ENCODE measurements around the gene RPUSD1. TPM values are rescaled to one million over a fixed set of nuclear protein-coding genes. Genes with fewer than 3 reads are reported as not detected.

Gene RPUSD1
- total and polyA plus RNA-seq, 2 donors (not counting 1 experiment from before 2014, with no cell fraction given) = 34.7 to 46.1 TPM

DNA sequence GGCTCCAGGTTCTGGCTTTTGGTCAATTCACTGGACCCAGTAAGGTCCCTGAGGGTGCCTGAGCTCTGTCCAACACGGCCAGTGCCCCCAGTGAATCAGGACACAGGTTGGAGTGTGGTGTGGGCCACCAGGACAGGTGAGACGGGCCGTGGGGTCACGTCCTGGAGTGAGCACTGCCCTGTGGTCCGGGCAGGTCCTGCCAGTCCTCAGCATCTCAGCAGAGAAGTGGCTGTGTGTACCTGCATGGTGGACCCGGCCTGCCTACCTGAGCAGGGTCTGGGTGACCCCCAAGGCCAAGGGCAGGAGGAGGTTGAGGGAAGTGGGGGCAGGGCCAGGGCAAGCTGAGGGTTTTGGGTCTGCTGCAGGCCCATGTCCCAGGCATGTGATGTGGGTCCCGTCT, 14.3 kb upstream of the RPUSD1 start:
- ChIA-PET CTCF (interaction anchor here (1.0 to 1.7 kb wide), 2 partner anchors 17 to 62 kb away, joined by 3 to 4 read pairs; partner anchors contain the start of gene CIAO3), POLR2A (no interaction called here)
- Histone ChIP-seq H3K27me3 (replicated peaks in 1 of 4; ENCODE audit: control extremely low read depth in 1 of 4, control insufficient read depth in 3 of 4, insufficient read depth in 4 of 4, low read length in 3 of 4) (peaks cover 0 to 46% (median 6%) of the 10 kb centered on the region in 4 experiments), H3K9ac (ENCODE audit: low read length) (no peak overlapping the region), H3K4me1 (ENCODE audit: control insufficient read depth in 2 of 2, insufficient read depth in 2 of 2, low read length in 2 of 2) (peaks cover 10% of the 10 kb centered on the region in 2 donors), H3K9me3 (ENCODE audit: control extremely low read depth in 1 of 3, control insufficient read depth in 2 of 3, insufficient read depth in 1 of 3, low read length in 2 of 3) (peaks cover 0 to 10% (median 0%) of the 10 kb centered on the region in 3 donors), H2AFZ (ENCODE audit: insufficient read depth, low read depth, low read length, poor library complexity, severe bottlenecking) (no peak overlapping the region), H3K27ac (ENCODE audit: low read length in 2 of 2) (no peak overlapping the region), H3K79me2 (ENCODE audit: control insufficient read depth, insufficient read depth, low read length) (no peaks in the 10 kb centered on the region), H3K4me3 (ENCODE audit: control extremely low read depth in 1 of 5, extremely low read depth in 1 of 5, insufficient read depth in 1 of 5, low read depth in 2 of 5, low read length in 4 of 5) (no peak overlapping the region), H4K20me1 (ENCODE audit: control insufficient read depth, insufficient read depth, low read length, poor library complexity, severe bottlenecking) (no peaks in the 10 kb centered on the region), H3K4me2 (replicated peaks; ENCODE audit: low read depth, low read length, poor library complexity, severe bottlenecking) (no peak overlapping the region), H3K36me3 (replicated peaks in 1 of 2; ENCODE audit: control extremely low read depth in 1 of 2, control insufficient read depth in 1 of 2, extremely low read depth in 1 of 2, insufficient read depth in 2 of 2, low read length in 1 of 2) (no peaks in the 10 kb centered on the region)
- Mint-ChIP-seq H3K4me3 (no peak overlapping the region), H3K27me3 (peaks cover 4% of the 10 kb centered on the region), H3K4me1 (no peaks in the 10 kb centered on the region), H3K27ac (no peak overlapping the region), H3K9me3 (ENCODE audit: insufficient read depth) (no peaks in the 10 kb centered on the region)
- intact Hi-C loops (cut with micrococcal nuclease) = no loop called here
- TF ChIP-seq EZH2 (IDR thresholded peaks at IDR 0.05; ENCODE audit: borderline replicate concordance, insufficient read depth, low read depth, low read length, poor library complexity, severe bottlenecking) = no peak
- TF ChIP-seq CTCF (IDR thresholded peaks at IDR 0.05) = no peak
- no peak for DNase-seq
- WGBS (ENCODE audit: insufficient coverage) = 80% methylated on average over 7 of the region's 7 CpGs
- ATAC-seq (ENCODE audit: low read depth) = no peak

DNA sequence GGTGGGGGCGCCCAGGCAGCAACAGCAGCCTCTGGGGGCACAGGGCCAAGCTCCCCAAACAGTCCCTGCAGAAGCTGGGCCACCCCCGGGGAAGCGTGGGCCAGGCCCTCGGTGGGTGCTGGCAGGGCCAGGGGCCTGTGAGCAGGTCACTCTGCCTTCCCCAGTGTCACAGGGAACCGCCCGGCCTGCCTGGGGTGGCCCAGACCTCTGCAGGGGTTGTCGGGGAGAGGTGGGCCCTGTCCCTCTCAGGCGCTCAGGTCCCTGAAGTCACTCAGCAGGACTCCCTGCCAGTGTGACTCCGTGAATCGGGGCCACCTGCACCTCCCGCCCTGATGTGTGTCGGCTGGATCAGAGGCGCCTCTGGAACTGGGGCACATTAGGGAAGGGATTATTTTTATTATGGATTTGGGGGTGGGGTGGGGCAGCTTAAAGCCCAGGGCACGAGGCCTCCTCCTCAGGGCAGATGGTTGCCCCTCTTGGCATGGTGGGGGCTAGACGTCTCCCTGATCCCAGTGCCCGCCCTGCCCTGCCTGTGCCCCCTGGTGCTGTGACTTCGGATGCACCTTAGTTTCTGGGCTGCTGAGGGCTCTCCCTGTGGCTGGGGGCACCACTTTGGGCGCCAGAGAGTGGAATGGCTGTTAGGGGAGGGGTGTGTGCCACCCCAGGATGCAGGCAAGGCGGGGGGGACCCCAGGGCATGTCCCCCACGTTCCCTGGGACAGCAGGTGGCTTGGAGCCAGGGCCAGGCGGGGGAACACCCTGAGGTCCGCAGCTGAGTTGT, 13.6 kb upstream of the RPUSD1 start:
- H3K27me3 Mint-ChIP-seq = peaks cover 4% of the 10 kb centered on the region
- no peak overlapping the region for H3K27ac Mint-ChIP-seq
- H3K4me1 Mint-ChIP-seq = no peaks in the 10 kb centered on the region
- Histone ChIP-seq H3K27ac (ENCODE audit: low read length in 2 of 2) (no peak overlapping the region), H4K20me1 (ENCODE audit: control insufficient read depth, insufficient read depth, low read length, poor library complexity, severe bottlenecking) (no peaks in the 10 kb centered on the region), H3K9me3 (ENCODE audit: control extremely low read depth in 1 of 3, control insufficient read depth in 2 of 3, insufficient read depth in 1 of 3, low read length in 2 of 3) (peaks cover 0 to 10% (median 0%) of the 10 kb centered on the region in 3 donors), H2AFZ (ENCODE audit: insufficient read depth, low read depth, low read length, poor library complexity, severe bottlenecking) (no peak overlapping the region), H3K4me3 (ENCODE audit: control extremely low read depth in 1 of 5, extremely low read depth in 1 of 5, insufficient read depth in 1 of 5, low read depth in 2 of 5, low read length in 4 of 5) (no peak overlapping the region), H3K27me3 (replicated peaks in 1 of 4; ENCODE audit: control extremely low read depth in 1 of 4, control insufficient read depth in 3 of 4, insufficient read depth in 4 of 4, low read length in 3 of 4) (peaks cover 0 to 46% (median 6%) of the 10 kb centered on the region in 4 experiments), H3K4me2 (replicated peaks; ENCODE audit: low read depth, low read length, poor library complexity, severe bottlenecking) (no peak overlapping the region), H3K36me3 (replicated peaks in 1 of 2; ENCODE audit: control extremely low read depth in 1 of 2, control insufficient read depth in 1 of 2, extremely low read depth in 1 of 2, insufficient read depth in 2 of 2, low read length in 1 of 2) (no peaks in the 10 kb centered on the region), H3K4me1 (ENCODE audit: control insufficient read depth in 2 of 2, insufficient read depth in 2 of 2, low read length in 2 of 2) (peaks cover 6 to 10% of the 10 kb centered on the region in 2 donors), H3K9ac (ENCODE audit: low read length) (no peak overlapping the region), H3K79me2 (ENCODE audit: control insufficient read depth, insufficient read depth, low read length) (no peaks in the 10 kb centered on the region)
- CTCF ChIA-PET = interaction anchor here (1.0 to 1.7 kb wide), 2 partner anchors 17 to 61 kb away, joined by 3 to 4 read pairs; partner anchors contain the start of gene CIAO3
- WGBS (ENCODE audit: insufficient coverage) = 66% methylated on average over 19 of the region's 22 CpGs
- intact Hi-C loops (cut with micrococcal nuclease) = no loop called here
- TF ChIP-seq EZH2 (IDR thresholded peaks at IDR 0.05; ENCODE audit: borderline replicate concordance, insufficient read depth, low read depth, low read length, poor library complexity, severe bottlenecking) (no peak), CTCF (IDR thresholded peaks at IDR 0.05) (no peak)
- no peak overlapping the region for H3K4me3 Mint-ChIP-seq
- POLR2A ChIA-PET = no interaction called here
- ATAC-seq (ENCODE audit: low read depth) = no peak
- DNase-seq = no peak
- H3K9me3 Mint-ChIP-seq (ENCODE audit: insufficient read depth) = no peaks in the 10 kb centered on the region
